A673 (cell line): ENCODE data around the gene PIGX. TPM values are rescaled to one million over a fixed set of nuclear protein-coding genes. Genes with fewer than 3 reads are reported as not detected.

Experiments
- BruUV-seq: library from RNA; stranded (reverse); fragments of 400-500 nt; replicated peaks from 2 replicates; lab custom pipeline; 2021; lab: Mats Ljungman, UMichigan
- CTCF ChIA-PET: fragments of 300-600 bp; sonication (Branson Sonifier 250); formaldehyde crosslinking; loops from one replicate; lab custom pipeline; 2022; ENCODE audit warnings: antibody characterized with exemption; lab: Charles Lee
- POLR2A ChIA-PET: fragments of 300-600 bp; sonication (Branson Sonifier 250); formaldehyde crosslinking; loops from one replicate; lab custom pipeline; 2022; ENCODE audit warnings: antibody characterized with exemption; ENCODE audit not compliant: low non-redundant PET; lab: Charles Lee
- DNase-seq: peaks from one replicate; pipeline ENCODE4 v3.0.0-alpha.2; 2015; ENCODE audit warnings: low spot score
- H3K27ac ChIP-seq: fragments of 200-600 bp; sonication (generic); 2 replicates; pipeline ENCODE4 v1.5.1; 2016; ENCODE audit warnings: mixed run types, low read depth, mild to moderate bottlenecking, mixed read lengths, antibody characterized with exemption, low read length; ENCODE audit not compliant: poor library complexity, severe bottlenecking
- H3K27me3 ChIP-seq: fragments of 200-600 bp; sonication (generic); replicated peaks from 2 replicates; pipeline ENCODE4 v1.6.1; 2017; ENCODE audit warnings: mixed run types, low read depth, mild to moderate bottlenecking, mixed read lengths, antibody characterized with exemption, low read length; ENCODE audit not compliant: insufficient read depth, poor library complexity
- H3K36me3 ChIP-seq: fragments of 200-600 bp; sonication (generic); 2 replicates; pipeline ENCODE4 v1.6.1; 2016; ENCODE audit warnings: mixed run types, mild to moderate bottlenecking, mixed read lengths, antibody characterized with exemption, low read length; ENCODE audit not compliant: insufficient read depth, poor library complexity, severe bottlenecking
- H3K4me1 ChIP-seq: fragments of 200-600 bp; sonication (generic); 2 replicates; pipeline ENCODE4 v1.6.1; 2017; ENCODE audit warnings: mixed run types, mild to moderate bottlenecking, mixed read lengths, antibody characterized with exemption, low read length; ENCODE audit not compliant: insufficient read depth, poor library complexity, severe bottlenecking
- H3K4me3 ChIP-seq: fragments of 200-600 bp; sonication (generic); 2 replicates; pipeline ENCODE4 v1.5.1; 2016; ENCODE audit warnings: low read depth, mixed run types, mild to moderate bottlenecking, mixed read lengths, low read length; ENCODE audit not compliant: poor library complexity, severe bottlenecking
- H3K9me3 ChIP-seq: fragments of 200-600 bp; sonication (generic); 2 replicates; pipeline ENCODE4 v1.6.1; 2016; ENCODE audit warnings: mixed run types, low read depth, mild to moderate bottlenecking, mixed read lengths, antibody characterized with exemption, low read length; ENCODE audit not compliant: poor library complexity, severe bottlenecking
- CTCF ChIP-seq: fragments of 300-800, 200-600 bp; sonication (generic); conservative IDR thresholded peaks from 2 replicates; pipeline ENCODE4 v1.5.1; 2017; ENCODE audit warnings: low read depth, mild to moderate bottlenecking, antibody characterized with exemption, low read length, moderate library complexity, mixed read lengths
- EZH2 ChIP-seq: fragments of 200-600 bp; sonication (generic); IDR thresholded peaks from 2 replicates; pipeline ENCODE4 v1.6.1; 2017; ENCODE audit warnings: borderline replicate concordance, low read depth, mild to moderate bottlenecking, mixed read lengths, antibody characterized with exemption, low read length; ENCODE audit not compliant: poor library complexity, severe bottlenecking
- intact Hi-C: fragments of 100-400 bp; cut with micrococcal nuclease; formaldehyde crosslinking; loops from one replicate; pipeline ENCODE4 v1.10.0; 2022; ENCODE audit not compliant: unreplicated experiment
- total RNA-seq: library from RNA; stranded (reverse); gene quantifications from 2 replicates; pipeline ENCODE4 v1.2.3, GENCODE V29; 2021

PIGX gene
- total RNA-seq, 1 experiment from 2014 or later: 59.1 TPM

GRCh38 chr3:196763179-196763578 is 51.0 kb downstream of the PIGX start:
- Histone ChIP-seq H3K4me1 (no peaks in the 10 kb centered on the region), H3K9me3 (no peaks in the 10 kb centered on the region), H3K4me3 (no peak overlapping the region), H3K27me3 (no peaks in the 10 kb centered on the region), H3K36me3 (no peaks in the 10 kb centered on the region), H3K27ac (no peak overlapping the region)
- POLR2A ChIA-PET: no interaction called here
- TF ChIP-seq EZH2 (no peak), CTCF (no peak)
- no TSS peak for BruUV-seq
- intact Hi-C loops: no loop called here
- CTCF ChIA-PET: no interaction called here
- no peak for DNase-seq

GRCh38 chr3:196765454-196765853 is 53.3 kb downstream of the PIGX start:
- Histone ChIP-seq H3K4me3 (no peak overlapping the region), H3K27me3 (no peaks in the 10 kb centered on the region), H3K4me1 (no peaks in the 10 kb centered on the region), H3K9me3 (no peaks in the 10 kb centered on the region), H3K27ac (no peak overlapping the region), H3K36me3 (peaks cover 5% of the 10 kb centered on the region)
- CTCF ChIA-PET: no interaction called here
- intact Hi-C loops: no loop called here
- no peak for DNase-seq
- POLR2A ChIA-PET: no interaction called here
- no peak for TF ChIP-seq CTCF
- TF ChIP-seq EZH2: no peak
- no TSS peak for BruUV-seq

GRCh38 chr3:196771067-196771466 is 58.9 kb downstream of the PIGX start:
- Histone ChIP-seq H3K4me3 (no peak overlapping the region), H3K27ac (no peak overlapping the region), H3K4me1 (peaks cover 39% of the 10 kb centered on the region), H3K9me3 (peaks cover 7% of the 10 kb centered on the region), H3K36me3 (peaks cover 5% of the 10 kb centered on the region), H3K27me3 (no peaks in the 10 kb centered on the region)
- intact Hi-C loops: no loop called here
- CTCF ChIA-PET: no interaction called here
- BruUV-seq: no TSS peak
- DNase-seq: no peak
- TF ChIP-seq CTCF (no peak), EZH2 (no peak)
- POLR2A ChIA-PET: no interaction called here
